RWPE2 (cell line): ENCODE results near the gene AHNAK2.

Experiments
- ATAC-seq: fragments of 200-7000 bp; cut with Tn5 transposase; 3 replicates; pipeline ENCODE4 v1.9.1; 2021; ENCODE audit warnings: low read depth
- DNase-seq: peaks from one replicate; pipeline ENCODE4 v3.0.0-alpha.2; 2020; ENCODE audit warnings: low spot score
- H3K27ac ChIP-seq: fragments of 450-650 bp; 2 replicates; pipeline ENCODE4 v1.5.1; 2017; ENCODE audit warnings: mild to moderate bottlenecking; ENCODE audit not compliant: poor library complexity, severe bottlenecking
- H3K27me3 ChIP-seq: fragments of 250-450 bp; sonication (Bioruptor Pico); 2 replicates; pipeline ENCODE4 v1.5.1; 2021; ENCODE audit warnings: mild to moderate bottlenecking, moderate library complexity; ENCODE audit not compliant: insufficient read depth, poor library complexity, severe bottlenecking
- H3K36me3 ChIP-seq: fragments of 250-450 bp; sonication (Bioruptor Pico); 2 replicates; pipeline ENCODE4 v1.5.1; 2020; ENCODE audit warnings: low read depth, mild to moderate bottlenecking, moderate library complexity
- H3K4me1 ChIP-seq: fragments of 250-450 bp; sonication (Bioruptor Pico); 2 replicates; pipeline ENCODE4 v1.5.1; 2021; ENCODE audit warnings: mild to moderate bottlenecking, moderate library complexity; ENCODE audit not compliant: insufficient read depth, poor library complexity, severe bottlenecking
- H3K4me3 ChIP-seq: fragments of 250-450 bp; sonication (Bioruptor Pico); 2 replicates; pipeline ENCODE4 v1.5.1; 2021; ENCODE audit warnings: mild to moderate bottlenecking, moderate library complexity; ENCODE audit not compliant: severe bottlenecking
- H3K9me3 ChIP-seq: fragments of 250-450 bp; sonication (Bioruptor Pico); 2 replicates; pipeline ENCODE4 v1.5.1; 2021; ENCODE audit warnings: mild to moderate bottlenecking, moderate library complexity; ENCODE audit not compliant: severe bottlenecking
- CTCF ChIP-seq: fragments of 450-650 bp; IDR thresholded peaks from one replicate; pipeline ENCODE4 v1.5.1; 2017; ENCODE audit warnings: mild to moderate bottlenecking, moderate library complexity; ENCODE audit not compliant: poor library complexity, severe bottlenecking

The AHNAK2 gene

GRCh38 chr14:104993808-104994591, 15.8 kb upstream of the AHNAK2 start:
- Histone ChIP-seq H3K4me3 (no peak overlapping the region), H3K27ac (no peak overlapping the region), H3K36me3 (peaks cover 45% of the 10 kb centered on the region), H3K9me3 (no peaks in the 10 kb centered on the region), H3K27me3 (no peaks in the 10 kb centered on the region), H3K4me1 (no peaks in the 10 kb centered on the region)
- TF ChIP-seq CTCF, result no peak
- DNase-seq (peak; percentile 67), ATAC-seq (no peak)

GRCh38 chr14:104993306-104993705, 15.1 kb upstream of the AHNAK2 start:
- Histone ChIP-seq H3K36me3 (peaks cover 45% of the 10 kb centered on the region), H3K4me1 (no peaks in the 10 kb centered on the region), H3K4me3 (no peak overlapping the region), H3K27me3 (no peaks in the 10 kb centered on the region), H3K9me3 (no peaks in the 10 kb centered on the region), H3K27ac (no peak overlapping the region)
- DNase-seq, result peak; percentile 57
- ATAC-seq, result no peak
- TF ChIP-seq CTCF, result no peak

- no peaks in the 10 kb centered on the region for H3K9me3 ChIP-seq
- H3K4me3 ChIP-seq, result no peak overlapping the region
- no peaks in the 10 kb centered on the region for H3K27me3 ChIP-seq
- ATAC-seq (no peak), DNase-seq (peak; percentile 61)
- H3K36me3 ChIP-seq, result peaks cover 42% of the 10 kb centered on the region
- H3K4me1 ChIP-seq, result no peaks in the 10 kb centered on the region
- no peak for TF ChIP-seq CTCF
- H3K27ac ChIP-seq, result no peak overlapping the region
Observed at GRCh38 chr14:104992501-104992900, 14.3 kb upstream of the AHNAK2 start.

- Histone ChIP-seq H3K27ac (no peak overlapping the region), H3K36me3 (peaks cover 39% of the 10 kb centered on the region), H3K4me3 (no peak overlapping the region), H3K4me1 (no peaks in the 10 kb centered on the region), H3K27me3 (no peaks in the 10 kb centered on the region), H3K9me3 (no peaks in the 10 kb centered on the region)
- no peak for TF ChIP-seq CTCF
- ATAC-seq (no peak), DNase-seq (peak; percentile 58)
Observed at GRCh38 chr14:104991896-104992230, 13.7 kb upstream of the AHNAK2 start.

GRCh38 chr14:104989951-104990303, 11.8 kb upstream of the AHNAK2 start:
- H3K27ac ChIP-seq, result no peak overlapping the region
- H3K36me3 ChIP-seq, result peaks cover 35% of the 10 kb centered on the region
- peaks cover 4% of the 10 kb centered on the region for H3K4me1 ChIP-seq
- no peaks in the 10 kb centered on the region for H3K27me3 ChIP-seq
- DNase-seq (peak; percentile 60), ATAC-seq (no peak)
- no peak for TF ChIP-seq CTCF
- no peak overlapping the region for H3K4me3 ChIP-seq
- H3K9me3 ChIP-seq, result no peaks in the 10 kb centered on the region
